C1 segment of cervical spinal cord (tissue), 14 donors: Measurements from ENCODE around the gene TBCA.
A peak's percentile ranks its signal among the peaks of the same experiment; 100 is the strongest.

Experiments used
- DNase-seq, 14 donors: peaks; one replicate each; lab custom pipeline; 2025; lab: John Stamatoyannopoulos, UW

TBCA gene, protein sequence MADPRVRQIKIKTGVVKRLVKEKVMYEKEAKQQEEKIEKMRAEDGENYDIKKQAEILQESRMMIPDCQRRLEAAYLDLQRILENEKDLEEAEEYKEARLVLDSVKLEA

GRCh38 chr5:77775790-77776553, at the start of gene TBCA:
TSS of gene TBCA (minus strand) at chr5:77776339. CDS start at chr5:77776257, 82 bp downstream.
- DNase-seq, result peak; percentile 48 to 92 (median 84)

GRCh38 chr5:77824981-77825380, 48.8 kb upstream of the TBCA start:
- no peak for DNase-seq

DNA sequence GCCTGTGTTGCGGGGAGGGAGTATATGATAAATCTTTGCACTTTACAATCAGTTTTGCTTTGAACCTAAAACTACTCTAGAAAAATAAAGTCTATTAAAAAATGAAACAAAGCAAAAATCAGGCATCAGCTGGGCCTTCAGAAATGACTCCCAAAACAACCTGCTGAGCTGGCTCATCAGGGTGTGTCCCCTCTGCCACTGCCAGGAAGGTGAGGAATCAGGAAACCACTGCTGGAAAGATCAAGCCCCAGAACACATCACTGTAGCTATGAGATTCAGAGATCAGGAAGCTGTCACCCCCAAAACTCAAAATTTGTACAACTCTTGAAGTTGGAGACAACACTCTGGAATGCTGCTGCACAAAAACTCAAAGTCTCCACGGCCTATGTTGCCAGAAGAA, 40.5 kb upstream of the TBCA start:
- DNase-seq, result no peak

- no peak for DNase-seq
These were observed 36.9 kb upstream of the TBCA start for GRCh38 chr5:77812926-77813589.

DNA sequence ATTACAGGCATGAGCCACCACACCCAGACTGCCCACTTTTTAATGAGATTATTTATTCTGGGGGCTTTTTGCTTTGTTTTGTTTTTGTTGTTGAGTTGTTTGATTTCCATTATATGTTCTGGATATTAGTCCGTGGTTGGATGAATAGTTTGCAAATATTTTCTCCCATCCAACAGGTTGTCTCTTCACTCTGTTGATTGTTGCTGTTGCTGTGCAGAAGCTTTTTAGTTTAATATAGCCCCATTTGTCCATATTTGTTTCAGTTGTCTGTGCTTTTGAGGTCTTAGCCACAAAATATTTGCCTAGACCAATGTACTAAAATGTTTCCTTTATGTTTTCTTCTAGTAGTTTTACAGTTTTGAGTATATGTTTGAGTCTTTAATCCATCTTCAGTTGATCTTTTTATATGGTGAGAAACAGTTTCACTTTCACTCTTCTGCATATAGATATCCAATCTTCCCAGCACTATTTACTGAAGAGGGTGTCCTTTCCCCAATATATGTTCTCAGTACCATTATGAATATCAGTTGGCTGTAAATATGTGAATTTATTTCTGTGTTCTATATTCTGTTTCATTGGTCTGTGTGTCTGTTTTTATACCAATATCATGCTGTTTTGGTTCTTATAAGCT, 30.2 kb upstream of the TBCA start:
- no peak for DNase-seq

DNA sequence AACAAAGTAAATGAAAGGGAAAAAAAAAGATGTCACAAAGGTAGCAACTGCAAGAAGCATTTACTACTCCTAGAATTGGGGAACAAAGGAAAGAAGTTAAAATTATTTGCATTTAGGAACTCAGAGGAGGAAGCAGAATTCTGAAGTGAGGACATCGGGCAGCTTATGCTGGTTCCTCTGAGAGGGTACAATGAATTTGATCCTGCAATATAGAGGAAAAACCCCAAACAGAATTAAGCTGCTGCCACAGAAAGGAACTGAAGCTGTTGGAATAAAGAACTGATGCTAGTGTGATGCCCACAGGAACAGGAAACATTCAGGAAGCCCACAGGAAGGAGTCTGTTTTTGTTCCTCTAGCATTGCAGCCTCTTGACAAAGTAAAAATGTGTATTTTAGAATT, 22.3 kb upstream of the TBCA start:
- no peak for DNase-seq

DNA sequence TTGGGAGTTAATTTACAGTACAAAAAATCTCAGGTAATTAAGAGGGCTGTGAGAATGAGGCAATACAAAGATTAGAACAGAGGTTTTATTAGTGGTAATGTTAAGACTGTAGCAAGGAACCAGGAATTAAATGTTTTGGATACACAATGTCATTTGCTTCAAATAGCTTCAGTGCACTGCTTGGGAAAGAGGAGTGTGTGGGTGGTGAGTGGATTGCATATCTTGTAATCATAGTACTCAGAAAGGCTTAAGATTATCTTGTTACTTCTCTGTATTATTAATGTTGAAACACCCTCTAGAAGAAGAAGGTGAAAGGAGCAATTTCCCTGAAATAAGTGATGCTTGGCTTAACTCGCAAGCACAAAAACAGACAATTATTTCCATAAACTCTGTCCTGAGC, 21.0 kb upstream of the TBCA start:
- DNase-seq, result no peak

GRCh38 chr5:77795846-77796245, 19.7 kb upstream of the TBCA start:
- DNase-seq, result no peak

DNA sequence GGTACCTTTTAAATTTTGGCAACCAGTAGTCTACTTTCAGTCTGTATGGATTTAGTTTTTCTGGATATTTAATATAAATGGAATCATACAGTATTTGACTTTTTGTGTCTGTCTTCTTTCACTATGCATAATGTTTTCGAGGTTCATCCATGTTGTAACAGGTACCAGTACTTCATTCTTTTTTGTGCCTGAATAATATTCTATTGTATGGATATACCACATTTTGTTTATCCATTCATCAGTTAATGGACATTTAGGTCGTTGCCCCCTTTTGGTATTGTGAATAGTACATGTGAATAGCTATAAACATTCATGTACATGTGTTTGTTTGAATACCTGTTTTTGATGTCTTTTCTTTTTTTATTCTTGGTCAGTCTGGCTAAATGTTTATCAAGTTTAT, 19.1 kb upstream of the TBCA start:
- DNase-seq, result no peak

GRCh38 chr5:77791926-77792325, 15.8 kb upstream of the TBCA start:
- DNase-seq, result no peak

- DNase-seq, result no peak
These were observed 15.2 kb upstream of the TBCA start for GRCh38 chr5:77791356-77791755.

- DNase-seq, result no peak
These were observed 9.1 kb upstream of the TBCA start for GRCh38 chr5:77785229-77785628.

- no peak for DNase-seq
These were observed 8.6 kb upstream of the TBCA start for GRCh38 chr5:77784735-77785134.

DNA sequence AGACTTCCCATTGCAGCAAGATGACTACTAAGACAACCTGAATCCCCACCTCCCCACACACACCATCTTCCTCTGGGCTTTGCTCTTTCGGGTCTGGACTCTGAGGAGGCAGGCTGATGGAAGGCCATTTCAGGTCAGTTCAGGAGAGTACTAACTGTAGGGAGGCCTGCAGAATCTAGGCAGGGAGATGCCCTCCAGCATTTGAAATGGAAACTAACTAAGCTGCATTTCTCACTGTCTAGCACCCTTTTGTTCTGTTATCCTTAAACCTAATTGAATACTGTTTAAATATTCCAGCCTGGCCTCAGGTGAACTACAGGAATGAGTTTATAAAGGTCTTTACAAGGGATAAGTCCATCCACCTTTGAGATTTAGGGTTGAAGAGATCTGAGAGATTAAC, 4.9 kb upstream of the TBCA start:
- DNase-seq, result no peak

DNA sequence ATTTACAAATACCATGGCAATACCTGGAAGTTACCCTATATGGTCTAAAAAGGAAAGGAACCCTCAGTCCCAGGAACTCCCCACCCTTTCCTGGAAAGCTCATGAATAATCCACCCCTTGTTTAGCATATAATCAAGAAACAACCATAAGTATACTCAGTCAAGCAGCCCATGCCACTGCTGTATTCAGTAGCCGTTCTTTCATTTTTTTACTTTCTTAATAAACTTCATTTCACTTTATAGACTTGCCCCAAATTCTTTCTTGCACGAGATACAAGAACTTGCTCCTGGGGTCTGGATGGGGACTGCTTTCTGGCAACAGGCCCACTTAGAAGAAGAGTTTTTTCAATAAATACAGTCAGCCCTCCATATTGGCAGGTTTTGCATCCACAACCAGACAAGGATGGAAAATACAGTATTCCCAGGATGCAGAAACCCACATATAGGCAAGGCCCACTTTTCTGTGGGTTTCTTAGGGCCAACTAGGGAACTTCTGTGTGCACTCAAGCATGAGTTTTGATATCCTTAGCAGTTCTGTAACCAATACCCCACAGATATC, 2.8 kb upstream of the TBCA start:
- DNase-seq, result no peak

DNA sequence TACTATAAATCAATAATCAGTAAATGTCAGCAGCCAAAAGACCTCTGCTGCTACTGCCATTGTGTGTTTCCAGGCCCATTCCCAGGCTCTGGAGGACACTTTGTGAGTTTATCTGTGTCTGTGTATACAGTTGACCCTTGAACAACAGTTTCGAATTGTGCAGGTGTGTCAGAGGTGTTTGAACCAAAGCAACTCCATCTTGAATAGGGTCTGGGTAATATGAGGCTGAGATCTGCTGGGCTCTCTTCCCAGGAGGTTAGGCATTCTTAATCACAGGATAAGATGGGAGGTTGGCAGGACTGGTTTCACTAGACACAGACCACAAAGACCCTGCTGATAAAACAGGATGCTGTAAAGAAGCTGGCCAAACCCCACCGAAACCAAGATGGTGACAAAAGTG, 2.3 kb upstream of the TBCA start:
- no peak for DNase-seq

GRCh38 chr5:77777911-77778310, 1.8 kb upstream of the TBCA start:
- DNase-seq, result no peak

DNA sequence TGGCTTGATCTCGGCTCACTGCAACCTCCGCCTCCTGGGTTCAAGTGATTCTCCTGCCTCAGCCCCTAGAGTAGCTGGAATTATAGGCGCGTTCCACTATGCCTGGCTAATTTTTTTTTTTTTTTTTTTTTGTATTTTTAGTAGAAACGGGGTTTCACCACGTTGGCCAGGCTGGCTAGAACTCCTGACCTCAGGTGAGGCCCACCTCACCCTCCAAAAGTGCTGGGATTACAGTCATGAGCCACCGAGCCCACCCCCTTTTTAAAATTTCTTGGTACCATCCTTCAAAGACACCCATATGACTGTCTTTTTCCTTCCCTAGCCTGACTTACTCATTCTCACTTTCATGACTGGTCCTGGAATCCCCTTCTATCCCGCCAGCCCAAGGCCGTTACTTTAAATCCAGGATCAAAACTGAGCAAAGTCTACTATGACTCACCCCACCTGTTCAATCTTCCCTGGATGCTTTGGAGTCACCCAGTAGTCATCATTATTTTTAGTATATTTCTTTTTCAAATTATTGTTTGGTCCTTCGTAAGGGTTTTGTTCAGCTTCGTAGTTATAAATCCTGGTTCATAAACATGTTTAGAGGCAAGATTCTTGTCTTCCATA, 1.2 kb upstream of the TBCA start:
- no peak for DNase-seq

DNA sequence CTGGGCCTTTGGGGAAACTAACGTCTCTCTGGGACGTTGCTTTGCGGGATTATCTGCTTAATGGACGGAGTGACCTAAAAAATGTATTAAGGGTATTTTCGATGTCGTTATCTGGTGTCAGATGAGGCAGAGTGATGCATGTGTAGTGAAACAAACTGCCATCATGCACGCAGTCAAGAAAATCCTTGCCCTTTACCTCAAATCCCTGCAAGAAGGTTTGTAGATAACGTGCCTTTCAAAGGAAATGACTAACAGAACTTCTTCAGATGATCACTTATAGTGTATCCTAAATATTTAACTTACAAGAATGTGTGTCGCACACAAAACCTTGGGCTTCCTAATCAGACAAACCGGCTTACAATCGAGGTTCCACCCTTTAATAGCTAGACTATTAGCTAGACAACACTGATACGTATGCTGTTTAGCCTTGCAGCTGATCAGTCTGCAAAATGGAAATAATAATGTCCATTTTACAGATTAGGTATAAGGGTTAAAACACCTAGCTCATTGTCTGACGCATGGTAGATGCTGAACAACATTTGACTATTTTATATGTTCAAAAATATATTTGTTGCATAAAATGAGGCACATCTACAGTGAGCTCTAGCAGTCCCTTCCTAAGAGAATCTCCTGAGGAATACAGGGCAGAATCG, 541 bp upstream of the TBCA start:
- DNase-seq, result no peak

DNA sequence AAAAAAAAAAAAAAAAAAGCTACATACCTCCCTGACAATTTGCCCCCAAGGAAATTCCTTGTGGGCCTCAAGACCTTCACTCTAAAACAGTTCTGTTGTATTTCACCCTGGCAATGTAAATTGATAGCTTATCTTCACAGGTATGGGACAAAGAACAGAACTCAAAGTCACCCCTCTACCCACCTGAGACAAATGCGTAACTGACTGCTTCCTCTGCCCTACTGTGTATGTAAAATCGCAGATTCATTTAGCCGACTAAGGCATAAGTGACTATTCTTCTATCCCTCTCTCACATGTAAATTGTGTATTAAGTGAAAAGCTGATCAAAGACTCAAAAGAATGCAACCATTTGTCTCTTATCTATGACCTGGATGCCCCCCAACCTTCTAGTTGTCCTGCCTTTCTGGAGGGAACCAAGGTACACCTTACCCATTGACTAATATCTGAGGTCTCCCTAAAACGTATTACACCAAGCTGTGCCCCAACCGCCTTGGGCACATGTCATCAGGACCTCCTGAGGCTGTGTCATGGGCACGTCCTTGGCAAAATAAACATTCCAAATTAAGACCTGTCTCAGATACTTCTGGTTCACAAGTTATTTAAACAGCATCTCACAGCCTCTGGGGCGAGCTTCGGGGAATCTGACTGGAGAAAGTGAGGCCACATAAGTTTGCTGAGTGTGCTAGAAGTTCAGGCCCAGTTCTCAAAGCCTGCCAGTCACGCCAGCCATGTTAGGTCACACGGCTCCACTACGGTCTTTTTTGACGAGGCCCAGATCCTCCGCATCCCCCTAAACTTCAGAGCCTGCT, 954 bp downstream of the TBCA start:
- DNase-seq, result peak in 3 of 14 donors; percentile 30 to 68 (median 44)
